Vagina (tissue), 2 donors: ENCODE results near the gene PBXIP1. TPM values are rescaled to one million over a fixed set of nuclear protein-coding genes. Genes with fewer than 3 reads are reported as not detected.

Experiments
- DNase-seq, 2 donors: peaks; one replicate each; pipeline ENCODE4 v3.0.0-alpha.2; 2017; ENCODE audit errors: extremely low spot score in 2 of 2
- H3K27ac ChIP-seq: fragments of 200-600 bp; sonication (generic); one replicate; pipeline ENCODE4 v1.5.1; 2019
- H3K27me3 ChIP-seq: fragments of 200-600 bp; sonication (generic); one replicate; pipeline ENCODE4 v1.5.1; 2019
- H3K36me3 ChIP-seq, 2 donors: fragments of 200-600 bp; sonication (generic); one replicate each; pipeline ENCODE4 v1.5.1; 2017 to 2019
- H3K4me1 ChIP-seq: fragments of 200-600 bp; sonication (generic); one replicate; pipeline ENCODE4 v1.5.1; 2019
- H3K4me3 ChIP-seq, 2 donors: fragments of 200-600 bp; sonication (generic); 1 replicate in 1 of 2; 2 replicates in 1 of 2; pipeline ENCODE4 v1.5.1; 2016 to 2019
- H3K9me3 ChIP-seq: fragments of 200-600 bp; sonication (generic); one replicate; pipeline ENCODE4 v1.5.1; 2019
- CTCF ChIP-seq, 3 experiments: fragments of 450-650 bp in 2 of 3; fragments of 200-600 bp in 1 of 3; sonication (generic) in 1 of 3; IDR thresholded peaks; one replicate each; pipeline ENCODE4 v1.5.1; 2017 to 2019; ENCODE audit warnings: antibody characterized with exemption in 3 of 3, mild to moderate bottlenecking in 2 of 3, moderate library complexity in 2 of 3
- POLR2A ChIP-seq, 2 donors: fragments of 450-650 bp; IDR thresholded peaks; one replicate each; pipeline ENCODE4 v1.6.1; 2017; ENCODE audit warnings: antibody characterized with exemption in 2 of 2, mild to moderate bottlenecking in 2 of 2, moderate library complexity in 2 of 2
- POLR2AphosphoS5 ChIP-seq, 2 donors: sonication (generic); formaldehyde crosslinking; IDR thresholded peaks; one replicate each; pipeline ENCODE4 v1.9.0; 2017; ENCODE audit warnings: antibody characterized with exemption in 2 of 2, mild to moderate bottlenecking in 2 of 2, low read depth in 1 of 2; ENCODE audit not compliant: insufficient read depth in 1 of 2
- intact Hi-C: fragments of 100-400 bp; cut with DNase I; formaldehyde crosslinking; loops from one replicate; pipeline ENCODE4 v1.15.1; 2023
- total RNA-seq: library from RNA; depleted of rRNA; stranded (reverse); fragments of >200 nt; gene quantifications from one replicate; pipeline ENCODE4 v1.2.3, GENCODE V29; 2016

Gene PBXIP1
- total RNA-seq, 1 donor from 2014 or later: 56.5 TPM

GRCh38 chr1:154937085-154937987 lies 18.6 kb downstream of the PBXIP1 start:
- peaks cover 61% of the 10 kb centered on the region for H3K4me1 ChIP-seq
- peak in 1 of 2 donors; percentile 96 for DNase-seq
- no peaks in the 10 kb centered on the region for H3K27me3 ChIP-seq
- H3K36me3 ChIP-seq: no peaks in the 10 kb centered on the region
- peak overlapping the region; percentile 56 to 87 for H3K4me3 ChIP-seq
- no peaks in the 10 kb centered on the region for H3K9me3 ChIP-seq
- TF ChIP-seq POLR2AphosphoS5 (IDR thresholded peaks at IDR 0.05; ENCODE audit: insufficient read depth in 1 of 2, low read depth in 1 of 2) (peak in 1 of 2 donors; percentile 39), CTCF (IDR thresholded peaks at IDR 0.05) (peak in 1 of 3 experiments; percentile 31), POLR2A (IDR thresholded peaks at IDR 0.05) (peak; percentile 26 to 75)
- intact Hi-C loops: loop anchor here (5.0 kb wide), 1 partner anchor 125 kb away; the partner anchor contains the start of gene EFNA4
- H3K27ac ChIP-seq: peak overlapping the region; percentile 99

GRCh38 chr1:154936555-154937084 lies 19.3 kb downstream of the PBXIP1 start, which contains the start of gene PMVK:
PMVK (minus strand) TSS chr1:154936719; CDS start chr1:154936685, 34 bp downstream.
- Histone ChIP-seq H3K4me3 (peak within 1 kb of the TSS; percentile 56 to 87), H3K4me1 (peaks cover 54% of the 10 kb centered on the region), H3K9me3 (no peaks in the 10 kb centered on the region), H3K27me3 (no peaks in the 10 kb centered on the region), H3K27ac (peak within 1 kb of the TSS; percentile 99), H3K36me3 (no peaks in the 10 kb centered on the region)
- intact Hi-C loops: loop anchor here (5.0 kb wide), 1 partner anchor 126 kb away; the partner anchor contains the start of gene EFNA4
- peak in 1 of 2 donors; percentile 98 for DNase-seq
- TF ChIP-seq CTCF (IDR thresholded peaks at IDR 0.05) (peak; percentile 3 to 51 (median 29)), POLR2A (IDR thresholded peaks at IDR 0.05) (peak; percentile 9 to 45), POLR2AphosphoS5 (IDR thresholded peaks at IDR 0.05; ENCODE audit: insufficient read depth in 1 of 2, low read depth in 1 of 2) (peak; percentile 77 to 96)

- Histone ChIP-seq H3K27ac (peak overlapping the region; percentile 99), H3K9me3 (no peaks in the 10 kb centered on the region), H3K27me3 (no peaks in the 10 kb centered on the region), H3K4me1 (peaks cover 48% of the 10 kb centered on the region), H3K36me3 (no peaks in the 10 kb centered on the region), H3K4me3 (peak overlapping the region; percentile 56 to 87)
- TF ChIP-seq POLR2A (IDR thresholded peaks at IDR 0.05) (no peak), POLR2AphosphoS5 (IDR thresholded peaks at IDR 0.05; ENCODE audit: insufficient read depth in 1 of 2, low read depth in 1 of 2) (no peak), CTCF (IDR thresholded peaks at IDR 0.05) (no peak)
- DNase-seq: no peak
- intact Hi-C loops: loop anchor here (5.0 kb wide), 1 partner anchor 126 kb away; the partner anchor contains the start of gene EFNA4
These were observed 19.9 kb downstream of the PBXIP1 start for GRCh38 chr1:154935749-154936554.

- H3K27ac ChIP-seq: no peak overlapping the region
- H3K27me3 ChIP-seq: no peaks in the 10 kb centered on the region
- peaks cover 33% of the 10 kb centered on the region for H3K4me1 ChIP-seq
- intact Hi-C loops: no loop called here
- no peaks in the 10 kb centered on the region for H3K9me3 ChIP-seq
- no peaks in the 10 kb centered on the region for H3K36me3 ChIP-seq
- no peak for DNase-seq
- no peak overlapping the region for H3K4me3 ChIP-seq
- no peak for TF ChIP-seq CTCF (IDR thresholded peaks at IDR 0.05)
- no peak for TF ChIP-seq POLR2AphosphoS5 (IDR thresholded peaks at IDR 0.05; ENCODE audit: insufficient read depth in 1 of 2, low read depth in 1 of 2)
- TF ChIP-seq POLR2A (IDR thresholded peaks at IDR 0.05): no peak
These were observed 21.4 kb downstream of the PBXIP1 start for GRCh38 chr1:154934358-154934948.
